Activated T-cell treated with anti-CD3 and anti-CD28 coated beads, Interleukin-2, amount 50 U/mL, for 4 hours (primary cell): ENCODE results near the gene PCDHGA1. TPM values are rescaled to one million over a fixed set of nuclear protein-coding genes. Genes with fewer than 3 reads are reported as not detected.

Experiments
- total RNA-seq, 3 donors: library from RNA; stranded (reverse); gene quantifications; one replicate each; pipeline ENCODE4 v1.2.1, GENCODE V29; 2021

Gene PCDHGA1
- total RNA-seq, 3 donors from 2014 or later = 0.05 to 0.11 (median 0.11) TPM

Other genes with a start within 250 kb of the PCDHGA1 start
- under 1 TPM in 1 of 3 donors, not detected in 2; 0.19 TPM for gene PCDHB2, start 235.9 kb upstream of the PCDHGA1 start, total RNA-seq
- gene PCDHB3, start 230.0 kb upstream of the PCDHGA1 start, total RNA-seq = not detected
- gene PCDHB4, start 208.7 kb upstream of the PCDHGA1 start, total RNA-seq = not detected
- under 1 TPM in 2 of 3 donors, not detected in 1; 0.13 to 0.16 TPM for gene PCDHB5, start 195.3 kb upstream of the PCDHGA1 start, total RNA-seq
- under 1 TPM in 1 of 3 donors, not detected in 2; 0.05 TPM for gene PCDHB6, start 180.5 kb upstream of the PCDHGA1 start, total RNA-seq
- not detected for gene PCDHB7, start 157.9 kb upstream of the PCDHGA1 start, total RNA-seq
- gene PCDHB8, start 152.7 kb upstream of the PCDHGA1 start, total RNA-seq = not detected
- gene PCDHB16, start 148.1 kb upstream of the PCDHGA1 start, total RNA-seq = not detected
- not detected for gene PCDHB9, start 143.4 kb upstream of the PCDHGA1 start, total RNA-seq
- gene PCDHB10, start 138.2 kb upstream of the PCDHGA1 start, total RNA-seq = under 1 TPM in 1 of 3 donors, not detected in 2; 0.08 TPM
- not detected for gene PCDHB11, start 130.9 kb upstream of the PCDHGA1 start, total RNA-seq
- not detected for gene PCDHB12, start 121.8 kb upstream of the PCDHGA1 start, total RNA-seq
- under 1 TPM; 0.08 to 0.16 (median 0.10) TPM for gene PCDHB13, start 116.6 kb upstream of the PCDHGA1 start, total RNA-seq
- under 1 TPM in 2 of 3 donors, not detected in 1; 0.08 TPM for gene PCDHB14, start 107.2 kb upstream of the PCDHGA1 start, total RNA-seq
- under 1 TPM in 1 of 3 donors, not detected in 2; 0.08 TPM for gene PCDHB15, start 85.1 kb upstream of the PCDHGA1 start, total RNA-seq
- gene SLC25A2, start 26.5 kb upstream of the PCDHGA1 start, total RNA-seq = under 1 TPM in 1 of 3 donors, not detected in 2; 0.18 TPM
- 10 to 100 TPM; 64.8 to 73.8 (median 70.4) TPM for gene TAF7, start 9.7 kb upstream of the PCDHGA1 start, total RNA-seq
- gene PCDHGA2, start 8.2 kb downstream of the PCDHGA1 start, total RNA-seq = under 1 TPM in 1 of 3 donors, not detected in 2; 0.05 TPM
- not detected for gene PCDHGA3, start 13.3 kb downstream of the PCDHGA1 start, total RNA-seq
- gene PCDHGB1, start 19.6 kb downstream of the PCDHGA1 start, total RNA-seq = under 1 TPM in 1 of 3 donors, not detected in 2; 0.13 TPM
- under 1 TPM; 0.08 to 0.30 (median 0.08) TPM for gene PCDHGA4, start 24.5 kb downstream of the PCDHGA1 start, total RNA-seq
- gene PCDHGB2, start 29.5 kb downstream of the PCDHGA1 start, total RNA-seq = under 1 TPM; 0.13 to 0.43 (median 0.40) TPM
- gene PCDHGA5, start 33.6 kb downstream of the PCDHGA1 start, total RNA-seq = under 1 TPM; 0.05 to 0.13 (median 0.08) TPM
- gene PCDHGB3, start 39.7 kb downstream of the PCDHGA1 start, total RNA-seq = under 1 TPM; 0.10 to 0.19 (median 0.13) TPM
- gene PCDHGA6, start 43.4 kb downstream of the PCDHGA1 start, total RNA-seq = under 1 TPM; 0.13 to 0.27 (median 0.18) TPM
- under 1 TPM in 2 of 3 donors, not detected in 1; 0.08 to 0.11 TPM for gene PCDHGA7, start 52.2 kb downstream of the PCDHGA1 start, total RNA-seq
- gene PCDHGB4, start 57.2 kb downstream of the PCDHGA1 start, total RNA-seq = under 1 TPM; 0.08 to 0.22 (median 0.20) TPM
- not detected for gene PCDHGA8, start 62.1 kb downstream of the PCDHGA1 start, total RNA-seq
- under 1 TPM; 0.26 to 0.91 (median 0.27) TPM for gene PCDHGB5, start 67.4 kb downstream of the PCDHGA1 start, total RNA-seq
- under 1 TPM; 0.13 to 0.18 (median 0.16) TPM for gene PCDHGA9, start 72.3 kb downstream of the PCDHGA1 start, total RNA-seq
- under 1 TPM; 0.08 to 0.22 (median 0.18) TPM for gene PCDHGB6, start 77.5 kb downstream of the PCDHGA1 start, total RNA-seq
- gene PCDHGA10, start 82.5 kb downstream of the PCDHGA1 start, total RNA-seq = under 1 TPM; 0.25 to 0.68 (median 0.40) TPM
- under 1 TPM in 1 of 3 donors, not detected in 2; 0.15 TPM for gene PCDHGB7, start 87.2 kb downstream of the PCDHGA1 start, total RNA-seq
- under 1 TPM; 0.05 to 0.13 (median 0.05) TPM for gene PCDHGA11, start 90.5 kb downstream of the PCDHGA1 start, total RNA-seq
- under 1 TPM; 0.11 to 0.24 (median 0.20) TPM for gene PCDHGA12, start 100.0 kb downstream of the PCDHGA1 start, total RNA-seq
- under 1 TPM; 0.22 to 0.55 (median 0.48) TPM for gene PCDHGC3, start 145.5 kb downstream of the PCDHGA1 start, total RNA-seq
- not detected for gene PCDHGC4, start 154.5 kb downstream of the PCDHGA1 start, total RNA-seq
- not detected for gene PCDHGC5, start 158.6 kb downstream of the PCDHGA1 start, total RNA-seq